GM23338 (cell line): Measurements from ENCODE around the gene PRDM8. TPM values are rescaled to one million over a fixed set of nuclear protein-coding genes. Genes with fewer than 3 reads are reported as not detected.

Experiments used
- ATAC-seq: fragments of 200-7000 bp; cut with Tn5 transposase; 3 replicates; pipeline ENCODE4 v1.9.1; 2020
- DNase-seq: peaks from one replicate; pipeline ENCODE4 v3.0.0-alpha.2; 2015; ENCODE audit warnings: low spot score
- H2AFZ ChIP-seq: fragments of 200-600 bp; sonication (generic); 2 replicates; pipeline ENCODE4 v1.8.0; 2016; ENCODE audit warnings: antibody characterized with exemption, mild to moderate bottlenecking, moderate library complexity
- H3F3A ChIP-seq: fragments of 200-600 bp; sonication (generic); replicated peaks from 2 replicates; pipeline ENCODE4 v1.8.0; 2017; ENCODE audit warnings: antibody characterized with exemption, mixed run types, low read depth
- H3K27ac ChIP-seq: fragments of 200-600 bp; sonication (generic); 2 replicates; pipeline ENCODE4 v1.6.1; 2016; ENCODE audit warnings: low read depth
- H3K27me3 ChIP-seq: fragments of 200-600 bp; sonication (generic); 2 replicates; pipeline ENCODE4 v1.8.0; 2016; ENCODE audit warnings: mild to moderate bottlenecking, mixed run types, moderate library complexity; ENCODE audit not compliant: insufficient read depth
- H3K36me3 ChIP-seq: fragments of 200-600 bp; sonication (generic); 2 replicates; pipeline ENCODE4 v1.8.0; 2016; ENCODE audit warnings: mild to moderate bottlenecking; ENCODE audit not compliant: insufficient read depth
- H3K4me1 ChIP-seq: fragments of 200-600 bp; sonication (generic); 2 replicates; pipeline ENCODE4 v1.8.0; 2016; ENCODE audit warnings: mild to moderate bottlenecking, moderate library complexity; ENCODE audit not compliant: insufficient read depth
- H3K4me2 ChIP-seq: fragments of 200-600 bp; sonication (generic); 2 replicates; pipeline ENCODE4 v1.7.1; 2017; ENCODE audit warnings: mixed run types
- H3K4me3 ChIP-seq: fragments of 200-600 bp; sonication (generic); 2 replicates; pipeline ENCODE4 v1.6.1; 2016; ENCODE audit warnings: mixed run types
- H3K79me2 ChIP-seq: fragments of 200-600 bp; sonication (generic); replicated peaks from 2 replicates; pipeline ENCODE4 v1.8.0; 2017; ENCODE audit warnings: mild to moderate bottlenecking; ENCODE audit not compliant: insufficient read depth
- H3K9me2 ChIP-seq: fragments of 200-600 bp; sonication (generic); 2 replicates; pipeline ENCODE4 v1.8.0; 2017; ENCODE audit not compliant: insufficient read depth
- H4K20me1 ChIP-seq: fragments of 200-600 bp; sonication (generic); replicated peaks from 2 replicates; pipeline ENCODE4 v1.8.0; 2017; ENCODE audit warnings: mild to moderate bottlenecking; ENCODE audit not compliant: insufficient read depth
- H3K27ac Mint-ChIP-seq: 2 replicates; pipeline ENCODE4 v1.8.0; 2020; ENCODE audit warnings: inconsistent platforms, mild to moderate bottlenecking, moderate library complexity, mixed read lengths
- H3K27me3 Mint-ChIP-seq: 3 replicates; pipeline ENCODE4 v1.8.0; 2022; ENCODE audit warnings: low read depth, mild to moderate bottlenecking, moderate library complexity, mixed read lengths, inconsistent platforms; ENCODE audit not compliant: insufficient read depth, poor library complexity
- H3K36me3 Mint-ChIP-seq: 3 replicates; pipeline ENCODE4 v1.8.0; 2021; ENCODE audit warnings: low read depth, mild to moderate bottlenecking, inconsistent platforms, moderate library complexity, mixed read lengths
- H3K4me1 Mint-ChIP-seq: 3 replicates; pipeline ENCODE4 v1.8.0; 2020; ENCODE audit warnings: mild to moderate bottlenecking, inconsistent platforms, mixed read lengths
- H3K4me3 Mint-ChIP-seq: 3 replicates; pipeline ENCODE4 v1.8.0; 2021; ENCODE audit warnings: moderate library complexity, mild to moderate bottlenecking, inconsistent platforms, mixed read lengths
- H3K9me3 Mint-ChIP-seq: 3 replicates; pipeline ENCODE4 v1.8.0; 2020; ENCODE audit warnings: moderate library complexity, mild to moderate bottlenecking, inconsistent platforms, mixed read lengths
- CTCF ChIP-seq, 2 experiments: fragments of 200-600 bp in 1 of 2; sonication (generic) in 1 of 2; conservative IDR thresholded peaks; 2 replicates each; pipeline versions ENCODE4 v1.5.1 to v1.6.1; 2016 to 2017; ENCODE audit warnings: antibody characterized with exemption in 2 of 2, low read depth in 2 of 2, mild to moderate bottlenecking in 2 of 2, moderate library complexity in 1 of 2
- ETS1 ChIP-seq: IDR thresholded peaks from 2 replicates; pipeline ENCODE4 v1.6.1; 2016; ENCODE audit warnings: antibody characterized with exemption
- EZH2 ChIP-seq: fragments of 200-600 bp; sonication (generic); IDR thresholded peaks from one replicate; pipeline ENCODE4 v1.8.0; 2017; ENCODE audit warnings: antibody characterized with exemption, mild to moderate bottlenecking, low read depth; ENCODE audit not compliant: unreplicated experiment
- EZH2phosphoT487 ChIP-seq: fragments of 200-600 bp; sonication (generic); IDR thresholded peaks from one replicate; pipeline ENCODE4 v1.8.1; 2018; ENCODE audit warnings: antibody characterized with exemption; ENCODE audit not compliant: unreplicated experiment
- NANOG ChIP-seq: IDR thresholded peaks from 2 replicates; pipeline ENCODE4 v1.6.1; 2016; ENCODE audit warnings: antibody characterized with exemption, borderline replicate concordance
- REST ChIP-seq: IDR thresholded peaks from one replicate; pipeline ENCODE4 v1.6.1; 2018; ENCODE audit warnings: antibody characterized with exemption; ENCODE audit not compliant: unreplicated experiment
- STAT1 ChIP-seq: IDR thresholded peaks from one replicate; pipeline ENCODE4 v1.6.1; 2016; ENCODE audit warnings: antibody characterized with exemption; ENCODE audit not compliant: unreplicated experiment
- ZNF114 ChIP-seq: fragments of 250-450 bp; sonication (Bioruptor Pico); IDR thresholded peaks from 2 replicates; pipeline ENCODE4 v1.5.0; 2020; ENCODE audit warnings: mild to moderate bottlenecking, moderate library complexity
- polyA plus RNA-seq: library from polyadenylated mRNA; unstranded; fragments of >200 nt; fragmentation: Nextera tagmentation; extraction: Ambion mirVana; gene quantifications from 2 replicates; pipeline ENCODE4 v1.2.1, GENCODE V29; 2016
- total RNA-seq: library from RNA; depleted of rRNA; stranded (reverse); fragments of >200 nt; shearing (Covaris generic); gene quantifications from 2 replicates; pipeline ENCODE4 v1.2.3, GENCODE V29; 2014

Gene PRDM8
- total and polyA plus RNA-seq, 2 experiments from 2014 or later, result 0.16 TPM; not detected in 1

GRCh38 chr4:80197601-80198440 is 518 bp downstream of the PRDM8 start:
- peaks cover 4% of the 10 kb centered on the region; the same call in 1 of the 3 replicates for H3K9me3 Mint-ChIP-seq
- Histone ChIP-seq H3K27ac (no peak overlapping the region), H2AFZ (no peak overlapping the region), H3K9me2 (no peaks in the 10 kb centered on the region), H3F3A (peaks cover 28% of the 10 kb centered on the region; the same call in 1 of the 2 replicates), H3K27me3 (peaks cover 100% of the 10 kb centered on the region), H3K4me2 (peak overlapping the region; percentile 78), H3K4me3 (peak overlapping the region; percentile 49), H4K20me1 (peaks cover 56% of the 10 kb centered on the region), H3K4me1 (peaks cover 32% of the 10 kb centered on the region), H3K36me3 (no peaks in the 10 kb centered on the region), H3K79me2 (no peaks in the 10 kb centered on the region)
- peaks cover 96% of the 10 kb centered on the region for H3K27me3 Mint-ChIP-seq
- peak overlapping the region; percentile 59 for H3K4me3 Mint-ChIP-seq
- ATAC-seq (peak; percentile 25), DNase-seq (peak; percentile 71)
- no peak overlapping the region for H3K27ac Mint-ChIP-seq
- no peaks in the 10 kb centered on the region; the same call in 2 of the 3 replicates for H3K36me3 Mint-ChIP-seq
- TF ChIP-seq REST, result no peak
- TF ChIP-seq EZH2, result peak; percentile 99
- no peak for TF ChIP-seq ETS1
- no peak for TF ChIP-seq STAT1
- peak; percentile 87 for TF ChIP-seq EZH2phosphoT487
- TF ChIP-seq NANOG, result no peak
- peaks cover 32% of the 10 kb centered on the region for H3K4me1 Mint-ChIP-seq

GRCh38 chr4:80198441-80198837 is 1.1 kb downstream of the PRDM8 start:
- Mint-ChIP-seq H3K4me1 (peaks cover 35% of the 10 kb centered on the region), H3K27ac (no peak overlapping the region), H3K4me3 (peak overlapping the region; percentile 59; the same call in 2 of the 3 replicates), H3K36me3 (no peaks in the 10 kb centered on the region; the same call in 2 of the 3 replicates), H3K27me3 (peaks cover 94% of the 10 kb centered on the region), H3K9me3 (peaks cover 4% of the 10 kb centered on the region; the same call in 2 of the 3 replicates)
- Histone ChIP-seq H2AFZ (no peak overlapping the region), H3K9me2 (no peaks in the 10 kb centered on the region), H3K4me2 (peak overlapping the region; percentile 78), H3K79me2 (no peaks in the 10 kb centered on the region), H3K36me3 (no peaks in the 10 kb centered on the region), H3K27ac (no peak overlapping the region), H3K27me3 (peaks cover 100% of the 10 kb centered on the region), H4K20me1 (peaks cover 52% of the 10 kb centered on the region), H3K4me3 (peak overlapping the region; percentile 49; the same call in 1 of the 2 replicates), H3F3A (peaks cover 28% of the 10 kb centered on the region; the same call in 1 of the 2 replicates), H3K4me1 (peaks cover 29% of the 10 kb centered on the region)
- ATAC-seq, result no peak
- TF ChIP-seq NANOG (no peak), STAT1 (no peak), CTCF (conservative IDR thresholded peaks at IDR 0.05; ENCODE audit: low read depth in 2 of 2) (no peak), EZH2 (peak; percentile 74), ZNF114 (no peak)
- DNase-seq, result no peak
